Kidney tubule cell (primary cell): ENCODE results near the gene EIF4ENIF1.
"Not testable (repeated sequence)": the region's sequence is repeated elsewhere in the genome, so short reads cannot be mapped to it uniquely, and the experiment has no call there.

ENCODE experiments used
- DNase-seq: peaks from one replicate; pipeline ENCODE4 v3.0.0-alpha.2; 2018; ENCODE audit warnings: low spot score

Gene EIF4ENIF1

DNA sequence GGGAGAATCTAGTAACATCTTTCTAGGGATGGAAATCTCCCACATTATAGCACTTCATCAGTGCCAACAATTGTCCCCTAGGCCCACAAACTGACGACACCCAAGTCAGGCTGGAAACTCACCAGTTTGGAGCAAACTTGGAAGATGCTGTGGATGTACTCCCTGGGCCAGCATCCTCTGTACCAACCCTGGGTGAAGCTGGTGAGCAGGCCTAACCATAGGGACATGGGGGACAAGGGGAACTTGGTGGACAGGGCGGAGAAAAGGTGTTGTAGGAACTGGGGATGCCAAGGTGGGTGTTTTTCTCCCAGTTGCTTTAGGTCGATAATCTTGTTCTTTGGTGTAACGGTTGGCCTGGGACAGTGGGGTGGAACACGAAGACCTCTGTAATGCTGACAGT lies 48.0 kb downstream of the EIF4ENIF1 start:
- DNase-seq = no peak

DNA sequence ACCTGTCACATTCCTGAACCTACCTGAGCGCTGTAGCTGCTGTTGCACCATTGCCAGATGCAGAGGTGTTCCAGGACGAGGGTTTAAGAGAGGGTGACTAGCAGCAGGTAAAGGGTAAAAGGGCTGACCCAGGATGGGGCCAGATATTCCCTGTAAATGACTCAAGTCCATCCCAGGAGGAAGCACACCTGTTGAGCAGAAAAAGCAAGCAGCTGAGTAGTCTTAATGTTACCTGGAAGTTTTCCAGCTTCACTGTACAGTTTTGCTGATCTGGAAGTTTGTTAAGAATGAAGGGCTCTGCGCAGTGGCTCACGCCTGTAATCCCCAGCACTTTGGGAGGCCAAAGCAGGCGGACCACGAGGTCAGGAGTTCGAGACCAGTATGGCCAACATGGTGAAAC lies 49.0 kb downstream of the EIF4ENIF1 start:
- DNase-seq = no peak

DNA sequence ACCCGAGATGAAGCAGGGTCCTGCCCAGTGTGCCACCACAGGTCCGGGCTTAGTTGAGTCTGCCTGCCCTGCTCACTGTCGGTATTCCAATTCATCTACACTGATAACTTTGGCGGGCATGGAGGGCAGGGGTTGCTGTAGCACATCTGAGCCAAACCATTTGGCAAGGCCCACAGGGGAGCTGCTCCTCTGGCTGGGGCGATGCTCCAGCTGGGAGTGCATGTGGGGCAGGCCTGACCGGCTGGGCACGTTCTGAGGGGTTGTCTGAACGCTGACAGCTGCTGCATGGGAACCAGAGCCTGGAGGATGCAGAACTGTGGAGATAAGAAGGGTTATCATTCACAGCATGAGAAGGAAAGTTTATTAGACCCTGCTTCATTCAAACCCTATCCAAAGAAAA lies 49.8 kb downstream of the EIF4ENIF1 start:
- DNase-seq = no peak

GRCh38 chr22:31436132-31436531 lies 53.5 kb downstream of the EIF4ENIF1 start:
- DNase-seq = no peak

DNA sequence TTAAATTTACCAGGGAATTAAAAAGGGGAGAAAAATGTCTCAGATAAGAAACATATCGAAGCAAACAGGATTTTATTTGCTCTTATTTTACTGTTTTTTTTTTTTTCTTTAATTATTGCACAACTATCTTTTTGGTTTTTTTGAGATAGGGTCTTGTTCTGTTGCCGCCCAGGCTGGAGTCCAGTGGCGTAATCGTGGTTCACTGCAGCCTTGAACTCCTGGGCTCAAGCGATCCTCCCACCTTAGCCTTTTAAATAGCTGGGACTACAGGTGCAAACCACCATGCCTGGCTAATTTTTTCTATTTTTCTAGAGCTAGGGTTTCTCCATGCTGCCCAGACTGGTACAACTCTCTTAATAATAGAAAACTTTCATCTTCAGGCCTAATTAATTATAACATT lies 57.7 kb downstream of the EIF4ENIF1 start:
- DNase-seq = no peak

DNA sequence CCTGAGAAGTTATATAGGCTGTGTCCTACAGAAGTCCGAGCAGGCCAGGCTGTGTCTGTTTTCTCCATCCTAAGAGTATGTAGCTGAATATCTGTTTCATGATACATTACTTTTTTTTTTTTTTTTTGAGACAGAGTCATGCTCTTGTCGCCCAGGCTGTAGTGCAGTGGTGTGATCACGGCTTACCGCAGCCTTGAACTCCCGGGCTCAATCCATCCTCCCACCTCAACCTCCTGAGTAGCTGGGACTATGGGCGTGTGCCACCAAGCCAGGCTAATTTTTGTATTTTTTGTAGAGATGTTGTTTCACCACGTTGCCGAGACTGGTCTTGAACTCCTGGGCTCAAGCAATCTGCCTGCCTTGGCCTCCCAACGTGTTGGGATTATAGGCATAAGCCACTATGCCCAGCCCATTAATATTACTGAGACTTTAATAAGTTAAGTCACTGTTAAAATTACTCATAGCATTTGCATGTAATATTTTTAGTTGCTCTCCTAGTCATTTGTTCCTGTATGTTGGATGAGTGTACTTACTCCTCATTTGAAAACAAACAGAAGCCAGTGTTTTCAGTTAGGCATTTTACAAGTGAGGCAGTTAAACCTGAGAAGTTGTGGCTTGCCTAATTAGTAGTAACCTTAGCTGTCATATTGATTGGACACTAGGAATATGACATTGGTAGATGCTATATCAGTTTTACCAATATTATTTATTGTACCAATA lies 64.2 kb downstream of the EIF4ENIF1 start:
- DNase-seq = no peak

DNA sequence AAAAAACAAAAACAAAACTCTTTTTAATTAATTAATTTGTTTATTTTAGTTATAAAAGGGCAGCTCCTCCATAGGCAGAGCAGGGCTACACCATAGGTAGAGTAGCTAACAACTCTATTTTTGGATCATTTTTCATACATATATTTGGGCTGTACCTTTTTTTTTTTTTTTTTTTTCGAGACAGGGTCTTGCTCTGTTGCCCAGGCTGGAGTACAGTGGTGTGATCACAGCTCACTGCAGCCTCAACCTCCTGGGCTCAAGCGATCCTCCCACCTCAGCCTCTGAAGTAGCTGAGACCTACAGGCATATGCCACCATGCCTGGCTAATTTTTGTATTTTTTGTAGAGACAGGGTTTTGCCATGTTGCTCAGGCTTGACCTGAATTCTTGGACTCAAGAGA lies 87.3 kb downstream of the EIF4ENIF1 start:
- not testable (repeated sequence) for DNase-seq

DNA sequence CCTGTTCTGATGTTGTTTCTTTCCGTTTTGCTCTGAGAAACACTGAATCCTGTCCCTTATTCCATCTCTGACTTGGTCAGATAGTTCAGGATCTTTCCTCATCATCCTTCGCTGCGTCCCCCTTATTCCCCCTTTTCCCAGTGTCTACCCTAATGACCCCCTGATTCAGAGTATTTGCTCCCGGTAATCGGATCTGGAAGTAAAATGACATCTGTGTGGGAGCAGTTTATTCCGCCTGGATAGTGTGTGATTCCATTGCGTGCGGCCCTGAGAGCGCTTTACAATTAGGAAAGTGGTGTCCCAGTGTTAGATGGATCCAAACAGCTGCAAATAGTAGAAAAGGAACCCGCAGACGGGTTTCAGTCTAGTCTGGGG lies 89.6 kb downstream of the EIF4ENIF1 start:
- DNase-seq = no peak

DNA sequence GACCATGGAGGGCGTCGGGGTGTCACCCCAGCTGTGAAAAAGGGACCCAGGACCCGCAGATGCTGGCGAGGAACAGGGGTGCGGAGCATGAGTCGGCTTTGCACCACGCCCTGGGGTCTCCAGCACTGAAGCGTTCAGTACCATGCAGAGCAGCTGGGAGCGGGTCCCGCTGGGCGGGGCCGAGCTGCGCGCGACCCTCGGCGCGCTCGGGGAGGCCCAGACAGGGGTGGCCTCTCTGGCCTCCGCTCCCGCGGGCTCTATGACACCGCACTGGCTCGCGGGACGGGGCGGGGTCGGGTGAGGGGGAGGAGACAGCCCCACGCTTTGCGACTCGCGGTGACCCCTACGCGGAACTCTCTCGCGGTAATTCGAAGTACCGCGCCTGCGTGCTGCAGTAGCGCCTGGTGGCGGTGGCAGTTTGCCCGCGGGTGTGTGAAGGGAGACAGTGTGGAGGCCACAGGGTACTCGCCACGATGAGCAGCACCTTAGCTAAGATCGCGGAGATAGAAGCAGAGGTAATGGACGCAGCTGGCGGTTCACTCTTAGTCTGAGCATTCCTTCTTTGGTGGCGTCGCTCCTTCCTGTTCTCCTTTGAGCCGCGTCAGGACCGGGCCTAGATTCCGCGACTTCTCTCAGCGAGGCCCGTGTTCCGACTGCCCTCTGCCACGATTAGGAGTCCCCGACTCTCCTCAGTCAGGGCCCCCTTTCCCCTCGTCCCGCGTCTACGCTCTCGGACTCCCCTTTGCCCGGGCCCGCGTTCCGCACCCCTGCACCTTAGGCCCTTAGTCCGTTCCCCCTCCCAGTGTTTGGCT lies 90.2 kb downstream of the EIF4ENIF1 start, which contains the start of gene DRG1:
Gene DRG1 (plus strand): TSS at position 394 of the 812 bp plus-strand sequence. CDS start 80 bp downstream, at position 474.
- DNase-seq = peak; percentile 94

GRCh38 chr22:31398231-31398630 lies 91.4 kb downstream of the EIF4ENIF1 start:
- no peak for DNase-seq

DNA sequence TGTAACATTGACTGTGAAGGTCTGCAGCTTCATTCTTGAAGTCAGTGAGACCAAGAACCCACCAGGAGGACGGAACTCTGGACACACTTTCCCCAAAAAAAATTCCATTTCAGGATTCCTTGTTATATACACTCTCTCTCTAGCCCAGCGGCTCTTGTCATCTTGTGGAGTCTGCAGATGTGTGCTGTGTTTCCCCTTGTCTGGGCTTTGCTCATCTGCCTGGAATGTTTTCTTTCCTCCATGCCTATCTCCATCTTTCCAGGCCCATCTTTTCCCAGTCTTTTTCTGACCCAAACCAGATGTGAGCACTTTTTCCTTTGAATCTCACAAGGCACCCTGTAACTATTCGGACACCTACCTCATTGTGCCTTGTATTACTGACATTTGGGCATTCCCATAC lies 95.3 kb downstream of the EIF4ENIF1 start:
- DNase-seq = no peak

DNA sequence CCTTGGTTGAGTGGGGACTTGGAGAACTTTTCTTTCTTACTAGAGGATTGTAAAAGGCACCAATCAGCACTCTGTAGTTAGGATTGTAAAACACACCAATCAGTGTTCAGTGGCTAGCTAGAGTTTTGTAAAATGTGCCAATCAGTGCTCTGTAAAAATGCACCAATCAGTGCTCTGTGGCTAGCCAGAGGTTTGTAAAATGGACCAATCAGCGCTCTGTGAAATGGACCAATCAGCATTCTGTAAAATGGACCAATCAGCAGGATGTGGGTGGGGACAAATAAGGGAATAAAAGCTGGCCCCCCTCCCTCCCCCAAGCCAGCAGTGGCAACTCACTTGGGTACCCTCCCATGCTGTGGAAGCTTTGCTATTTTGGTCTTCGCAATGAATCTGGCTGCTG lies 95.7 kb downstream of the EIF4ENIF1 start:
- no peak for DNase-seq
